Transverse colon (tissue), 3 donors: Measurements from ENCODE around the gene HSPA4.

Experiments
- POLR2A ChIP-seq: fragments of 450-650 bp; IDR thresholded peaks from one replicate; pipeline ENCODE4 v1.6.1; 2016; ENCODE audit warnings: antibody characterized with exemption, mild to moderate bottlenecking, moderate library complexity
- TF ChIP-seq, protein P1 (sequence below), 5 experiments: fragments of 200-600 bp in 3 of 5; fragments of 450-650 bp in 2 of 5; sonication (generic) in 3 of 5; IDR thresholded peaks; 1 replicate in 2 of 5; 2 replicates in 3 of 5; pipeline ENCODE4 v1.5.1; 2016 to 2017; ENCODE audit warnings: antibody characterized with exemption in 5 of 5, inconsistent platforms in 3 of 5, mild to moderate bottlenecking in 2 of 5, moderate library complexity in 1 of 5

GRCh38 chr5:133144245-133144981, 92.6 kb downstream of the HSPA4 start:
- TF ChIP-seq, protein P1, sequence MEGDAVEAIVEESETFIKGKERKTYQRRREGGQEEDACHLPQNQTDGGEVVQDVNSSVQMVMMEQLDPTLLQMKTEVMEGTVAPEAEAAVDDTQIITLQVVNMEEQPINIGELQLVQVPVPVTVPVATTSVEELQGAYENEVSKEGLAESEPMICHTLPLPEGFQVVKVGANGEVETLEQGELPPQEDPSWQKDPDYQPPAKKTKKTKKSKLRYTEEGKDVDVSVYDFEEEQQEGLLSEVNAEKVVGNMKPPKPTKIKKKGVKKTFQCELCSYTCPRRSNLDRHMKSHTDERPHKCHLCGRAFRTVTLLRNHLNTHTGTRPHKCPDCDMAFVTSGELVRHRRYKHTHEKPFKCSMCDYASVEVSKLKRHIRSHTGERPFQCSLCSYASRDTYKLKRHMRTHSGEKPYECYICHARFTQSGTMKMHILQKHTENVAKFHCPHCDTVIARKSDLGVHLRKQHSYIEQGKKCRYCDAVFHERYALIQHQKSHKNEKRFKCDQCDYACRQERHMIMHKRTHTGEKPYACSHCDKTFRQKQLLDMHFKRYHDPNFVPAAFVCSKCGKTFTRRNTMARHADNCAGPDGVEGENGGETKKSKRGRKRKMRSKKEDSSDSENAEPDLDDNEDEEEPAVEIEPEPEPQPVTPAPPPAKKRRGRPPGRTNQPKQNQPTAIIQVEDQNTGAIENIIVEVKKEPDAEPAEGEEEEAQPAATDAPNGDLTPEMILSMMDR (IDR thresholded peaks at IDR 0.05) = no peak
- TF ChIP-seq POLR2A = no peak
